Measurements from ENCODE around the gene GPR52.
"Not testable (repeated sequence)": the region's sequence is repeated elsewhere in the genome, so short reads cannot be mapped to it uniquely, and the experiment has no call there.

Gene GPR52, protein sequence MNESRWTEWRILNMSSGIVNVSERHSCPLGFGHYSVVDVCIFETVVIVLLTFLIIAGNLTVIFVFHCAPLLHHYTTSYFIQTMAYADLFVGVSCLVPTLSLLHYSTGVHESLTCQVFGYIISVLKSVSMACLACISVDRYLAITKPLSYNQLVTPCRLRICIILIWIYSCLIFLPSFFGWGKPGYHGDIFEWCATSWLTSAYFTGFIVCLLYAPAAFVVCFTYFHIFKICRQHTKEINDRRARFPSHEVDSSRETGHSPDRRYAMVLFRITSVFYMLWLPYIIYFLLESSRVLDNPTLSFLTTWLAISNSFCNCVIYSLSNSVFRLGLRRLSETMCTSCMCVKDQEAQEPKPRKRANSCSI

DNA sequence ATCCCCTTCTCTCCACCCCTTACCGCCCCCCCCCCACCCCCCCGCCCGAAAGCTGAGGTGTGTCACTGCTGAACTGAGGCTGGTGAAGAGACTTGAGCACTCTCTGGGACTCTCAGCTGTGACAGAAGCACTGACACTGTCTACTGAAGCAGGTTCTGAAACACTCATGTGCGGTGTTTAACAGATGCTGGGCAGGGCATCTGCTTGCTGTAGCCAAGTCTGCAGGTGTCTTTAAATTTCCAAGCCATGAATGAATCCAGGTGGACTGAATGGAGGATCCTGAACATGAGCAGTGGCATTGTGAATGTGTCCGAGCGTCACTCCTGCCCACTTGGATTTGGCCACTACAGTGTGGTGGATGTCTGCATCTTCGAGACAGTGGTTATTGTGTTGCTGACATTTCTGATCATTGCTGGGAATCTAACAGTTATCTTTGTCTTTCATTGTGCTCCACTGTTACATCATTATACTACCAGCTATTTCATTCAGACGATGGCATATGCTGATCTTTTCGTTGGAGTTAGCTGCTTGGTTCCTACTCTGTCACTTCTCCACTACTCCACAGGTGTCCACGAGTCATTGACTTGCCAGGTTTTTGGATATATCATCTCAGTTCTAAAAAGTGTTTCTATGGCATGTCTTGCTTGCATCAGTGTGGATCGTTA, at the start of gene GPR52:
TSS of gene GPR52 (plus strand) at position 99 of the 665 bp plus-strand sequence. CDS start at position 247, 148 bp downstream.
- DNase-seq (ENCODE audit: low read depth in 2 of 2) = no peak

DNA sequence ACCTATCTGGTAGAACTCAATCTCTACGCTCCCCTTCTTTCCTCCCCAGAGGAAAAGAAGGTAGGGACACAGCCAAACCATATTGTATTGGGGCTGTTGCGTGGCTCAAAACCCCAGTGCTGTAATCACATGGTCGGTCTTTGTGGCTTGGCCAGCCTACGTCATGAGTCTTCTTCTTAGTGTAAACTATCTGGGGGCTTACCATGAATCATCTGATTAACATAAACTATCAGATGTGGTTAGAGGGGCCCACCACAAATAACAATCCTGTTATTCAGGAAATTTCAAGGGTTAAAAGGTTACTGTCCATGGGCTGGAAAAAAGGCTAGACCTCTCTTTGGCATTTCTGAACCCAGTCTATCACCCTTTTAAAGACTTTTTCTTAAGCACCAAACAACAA, 49.5 kb upstream of the GPR52 start:
- DNase-seq (ENCODE audit: low read depth in 2 of 2) = no peak

DNA sequence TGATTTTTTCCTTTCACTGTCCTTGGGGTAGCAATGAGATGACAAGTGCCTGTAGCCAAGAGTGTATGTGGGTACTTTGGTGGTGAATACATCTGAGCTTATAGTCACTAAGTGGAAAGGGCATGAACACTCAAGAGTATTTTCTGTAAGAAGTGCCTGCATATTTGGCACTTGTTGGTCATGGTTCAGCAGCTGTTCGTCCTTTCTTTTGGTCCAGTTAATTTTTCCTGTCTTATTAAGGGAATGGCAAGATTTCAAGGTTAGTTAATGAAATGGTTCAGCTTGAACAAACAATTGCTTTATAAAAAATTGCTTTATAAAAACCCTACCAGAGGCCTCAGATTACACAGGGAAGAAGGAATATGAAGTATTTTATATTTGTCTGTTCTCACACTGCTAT, 48.6 kb upstream of the GPR52 start:
- DNase-seq (ENCODE audit: low read depth in 2 of 2) = no peak

DNA sequence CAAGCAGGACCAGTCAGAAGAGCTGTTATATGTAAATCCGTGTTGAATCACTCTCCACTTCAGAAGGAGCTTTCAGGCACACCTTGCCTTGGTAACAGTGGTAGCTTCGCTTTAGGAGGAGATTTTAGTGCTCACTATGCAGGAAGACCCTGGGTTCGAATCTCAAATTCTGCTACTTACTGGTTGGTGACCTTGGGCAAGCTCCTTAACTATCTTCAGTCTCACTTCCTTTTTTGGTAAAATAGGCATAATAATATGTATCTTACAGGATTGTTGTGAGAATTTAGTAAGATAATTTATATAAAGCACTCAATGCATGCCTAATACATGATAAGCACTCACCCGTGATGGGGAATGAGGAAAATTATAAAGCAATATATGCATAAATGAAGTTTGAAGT, 46.7 kb upstream of the GPR52 start:
- DNase-seq (ENCODE audit: low read depth in 2 of 2) = no peak

DNA sequence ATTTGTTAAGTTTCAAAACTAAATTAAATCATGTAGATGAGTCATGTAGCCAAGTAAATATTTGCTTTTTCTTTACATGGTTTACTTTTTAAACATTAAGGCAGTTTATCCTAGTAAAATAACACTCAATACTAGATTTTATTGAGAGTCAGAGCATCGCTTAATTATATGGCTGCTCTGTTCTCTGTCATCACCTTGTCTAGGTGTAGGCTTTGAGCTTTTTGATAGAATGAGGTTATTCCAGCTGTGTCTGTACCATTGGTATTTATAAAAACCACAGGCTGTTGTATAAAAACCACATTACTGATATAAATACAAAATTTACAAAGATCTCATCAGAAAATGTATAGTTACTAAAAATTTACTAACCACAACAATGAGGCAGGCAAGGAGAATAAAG, 42.5 kb upstream of the GPR52 start:
- DNase-seq (ENCODE audit: low read depth in 2 of 2) = no peak

DNA sequence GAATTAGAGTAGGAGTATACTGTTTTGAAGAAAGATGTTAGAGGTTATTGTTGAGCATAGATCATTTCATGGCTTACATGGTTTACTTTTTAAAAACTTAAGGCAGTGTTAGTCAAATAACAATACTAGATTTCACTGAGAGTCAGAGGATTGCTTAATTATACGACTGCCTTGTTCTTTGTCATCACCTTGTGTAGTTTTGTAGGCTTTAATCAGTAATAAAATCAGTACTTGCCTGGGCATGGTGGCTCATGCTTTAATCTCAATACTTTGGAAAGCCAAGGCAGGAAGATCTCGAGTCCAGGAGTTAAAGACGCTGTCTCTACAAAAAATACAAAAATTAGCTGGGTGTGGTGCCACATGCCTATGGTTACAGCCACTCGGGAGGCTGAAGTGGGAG, 41.3 kb upstream of the GPR52 start:
- DNase-seq (ENCODE audit: low read depth in 2 of 2) = no peak

DNA sequence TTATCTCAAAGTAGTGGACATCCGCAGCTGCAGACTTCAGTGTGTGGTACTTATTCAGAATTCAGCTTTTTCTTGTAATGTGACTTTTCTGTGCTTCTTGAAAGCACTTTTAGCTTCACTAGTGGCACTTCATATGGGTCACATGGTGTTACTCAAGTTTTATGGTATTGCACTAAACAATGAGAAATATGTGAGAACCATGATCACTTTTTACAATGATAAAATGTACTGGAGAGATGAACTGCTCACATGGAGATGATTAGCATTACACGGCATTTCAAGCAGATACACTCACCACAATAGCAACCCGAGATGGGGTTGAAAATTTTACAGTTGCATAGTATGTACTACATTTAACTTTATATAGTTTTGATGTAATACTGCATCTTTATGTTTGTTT, 40.1 kb upstream of the GPR52 start:
- DNase-seq (ENCODE audit: low read depth in 2 of 2) = no peak

DNA sequence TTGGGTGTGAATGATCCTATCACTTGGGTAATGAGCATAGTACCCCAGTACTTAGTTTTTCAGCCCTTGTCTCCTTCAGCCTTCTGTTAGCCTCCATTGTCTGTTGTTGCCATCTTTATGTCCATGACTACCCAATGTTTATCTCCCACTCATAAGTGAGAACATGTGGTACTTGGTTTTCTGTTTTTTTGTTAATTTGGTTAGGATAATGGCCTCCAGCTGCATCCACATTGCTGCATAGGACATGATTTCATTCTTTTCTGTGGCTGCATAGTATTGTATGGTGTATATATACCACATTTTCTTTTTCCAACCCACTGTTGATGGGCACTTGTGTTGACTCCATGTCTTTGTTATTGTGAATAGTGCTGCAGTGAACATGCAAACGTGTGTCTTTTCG, 39.6 kb upstream of the GPR52 start:
- DNase-seq (ENCODE audit: low read depth in 2 of 2) = no peak

DNA sequence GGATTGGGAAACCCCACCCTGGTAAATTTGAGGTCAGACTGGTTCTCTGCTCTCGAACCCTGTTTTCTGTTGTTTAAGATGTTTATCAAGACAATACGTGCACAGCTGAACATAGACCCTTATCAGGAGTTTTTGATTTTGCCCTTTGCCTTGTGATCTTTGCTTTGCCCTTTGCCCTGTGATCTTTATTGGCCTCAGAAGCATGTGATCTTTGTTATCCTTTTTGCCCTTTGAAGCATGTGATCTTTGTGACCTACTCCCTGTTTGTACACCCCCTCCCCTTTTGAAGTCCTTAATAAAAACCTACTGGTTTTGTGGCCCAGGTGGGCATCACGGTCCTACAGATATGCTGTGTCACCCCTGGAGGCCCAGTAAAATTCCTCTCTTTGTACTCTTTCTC, 38.0 kb upstream of the GPR52 start:
- not testable (repeated sequence) for DNase-seq (ENCODE audit: low read depth in 2 of 2)

DNA sequence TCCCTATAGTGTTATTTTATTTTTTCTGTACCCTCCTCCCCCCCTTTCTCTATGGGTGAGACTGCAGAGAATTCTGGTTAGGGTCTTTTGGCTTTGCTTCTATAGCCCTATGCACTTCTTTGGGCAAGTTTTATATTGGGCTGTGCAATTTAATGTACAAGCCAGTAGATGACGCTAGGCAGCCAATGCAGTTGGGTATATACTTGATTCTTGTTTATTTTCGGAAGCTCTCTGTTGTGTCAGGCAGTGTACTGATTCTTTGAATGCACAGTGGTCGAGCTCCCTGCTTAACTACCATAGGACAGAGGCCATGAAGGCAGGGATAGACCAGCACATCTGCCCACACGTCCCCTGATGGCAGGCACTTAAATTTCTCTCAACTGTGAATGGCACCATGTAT, 34.1 kb upstream of the GPR52 start:
- no peak for DNase-seq (ENCODE audit: low read depth in 2 of 2)

DNA sequence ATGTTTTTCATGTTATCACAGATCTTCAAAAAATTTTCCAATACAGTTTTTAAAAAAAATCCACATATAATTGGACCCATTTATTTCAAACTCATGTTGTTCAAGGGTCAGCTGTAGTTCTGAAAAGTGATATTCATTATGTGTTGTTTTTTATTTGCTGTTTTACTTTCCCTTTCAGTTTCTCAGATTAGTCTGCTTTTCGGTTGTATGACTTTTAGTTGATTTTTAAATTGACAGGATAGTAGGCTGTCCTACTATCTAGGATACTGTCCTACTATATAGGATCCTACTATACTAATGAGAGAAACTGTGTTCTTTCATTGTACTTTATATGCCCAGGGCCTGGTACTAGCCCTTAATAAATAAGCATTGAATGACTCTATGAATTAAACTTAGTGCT, 33.6 kb upstream of the GPR52 start:
- DNase-seq (ENCODE audit: low read depth in 2 of 2) = no peak

DNA sequence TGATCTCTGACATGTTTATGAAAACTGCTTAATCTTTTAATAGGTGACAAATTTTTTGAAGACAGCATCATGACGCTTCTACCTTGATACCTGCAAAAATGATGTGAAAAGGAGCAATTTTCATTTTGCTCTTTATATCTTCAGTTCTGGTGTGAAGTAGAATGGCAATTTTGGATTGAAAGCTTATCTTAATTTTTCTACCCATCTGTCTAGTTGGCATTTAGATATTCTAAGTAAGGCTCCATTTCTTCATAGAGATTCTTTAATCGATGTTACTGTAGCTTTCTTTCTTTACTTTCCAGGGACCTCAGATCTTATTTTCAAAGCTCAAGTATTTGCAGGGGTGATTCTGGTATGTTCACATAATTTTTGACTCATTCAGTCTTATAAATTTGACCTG, 32.3 kb upstream of the GPR52 start:
- no peak for DNase-seq (ENCODE audit: low read depth in 2 of 2)

DNA sequence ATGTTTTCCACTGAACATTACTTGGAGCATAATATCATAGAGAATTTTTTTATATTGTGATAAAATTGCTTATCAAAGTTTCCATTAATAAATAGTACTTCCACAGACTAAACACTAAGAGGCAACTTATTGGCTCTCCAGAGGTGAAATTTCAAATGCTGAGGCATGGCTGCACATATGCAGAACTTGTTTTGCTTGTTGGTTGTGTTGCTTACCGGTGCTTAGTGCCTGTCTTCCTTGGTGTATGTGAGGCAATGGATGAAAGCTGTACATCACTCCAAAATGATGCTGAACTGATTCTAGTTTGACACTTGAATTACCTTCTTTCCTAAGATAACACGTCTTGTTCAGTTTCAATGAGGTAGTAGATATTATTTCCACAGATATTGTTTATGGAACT, 29.8 kb upstream of the GPR52 start:
- no peak for DNase-seq (ENCODE audit: low read depth in 2 of 2)

DNA sequence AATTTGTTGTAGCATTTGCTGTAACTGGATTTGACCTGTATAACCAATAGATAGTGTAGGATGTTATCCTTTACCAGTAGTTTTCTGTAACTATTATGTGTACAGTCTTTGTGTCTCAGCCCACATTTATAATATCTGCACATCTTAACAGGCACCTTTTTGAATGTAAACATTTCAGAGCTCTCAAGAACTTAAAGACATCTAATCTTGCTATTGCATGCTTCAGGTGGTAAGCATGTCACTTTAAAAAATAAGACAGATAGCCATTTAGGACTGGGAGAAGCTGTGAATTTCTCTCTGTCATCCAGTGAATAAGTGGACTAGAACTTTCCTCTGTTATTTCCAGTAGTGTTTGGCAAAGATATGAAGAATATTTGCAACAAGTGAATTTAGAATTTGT, 22.6 kb upstream of the GPR52 start:
- DNase-seq (ENCODE audit: low read depth in 2 of 2) = no peak

DNA sequence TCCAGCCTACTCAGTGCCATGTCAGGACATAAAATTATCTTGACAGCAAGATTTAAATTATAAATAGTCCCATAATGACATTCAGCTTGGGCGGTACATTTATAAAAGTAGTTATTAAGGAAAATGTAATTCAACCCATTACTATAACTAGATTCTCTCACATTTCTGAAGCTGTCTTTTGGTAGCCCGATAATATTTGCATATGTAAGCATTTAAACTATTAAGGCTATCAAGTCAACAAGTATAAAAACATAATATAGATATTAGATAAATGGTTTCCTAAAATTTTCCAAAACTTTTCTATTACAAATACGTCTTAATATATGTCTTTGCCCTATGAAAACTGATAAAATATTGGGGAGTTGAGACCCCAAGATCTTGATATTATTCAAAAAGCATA, 21.6 kb upstream of the GPR52 start:
- DNase-seq (ENCODE audit: low read depth in 2 of 2) = no peak

DNA sequence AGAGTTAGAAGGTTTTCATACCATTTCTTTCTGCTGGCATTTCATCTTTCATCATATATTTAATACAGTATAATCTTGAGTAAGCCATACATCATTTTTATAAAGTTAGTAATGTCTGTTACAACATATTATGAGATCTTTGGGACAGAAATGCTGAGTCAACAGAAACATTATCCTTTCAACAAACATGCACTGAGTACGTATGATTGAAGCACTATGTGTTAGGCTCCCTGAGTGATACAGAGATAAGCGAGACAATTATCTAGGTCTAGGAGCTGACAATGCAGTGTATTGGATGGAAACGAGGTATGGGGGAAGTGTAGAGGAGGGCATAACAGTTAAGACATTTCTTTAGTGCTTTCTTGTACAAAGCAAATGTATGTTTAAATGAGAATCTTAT, 19.7 kb upstream of the GPR52 start:
- no peak for DNase-seq (ENCODE audit: low read depth in 2 of 2)

DNA sequence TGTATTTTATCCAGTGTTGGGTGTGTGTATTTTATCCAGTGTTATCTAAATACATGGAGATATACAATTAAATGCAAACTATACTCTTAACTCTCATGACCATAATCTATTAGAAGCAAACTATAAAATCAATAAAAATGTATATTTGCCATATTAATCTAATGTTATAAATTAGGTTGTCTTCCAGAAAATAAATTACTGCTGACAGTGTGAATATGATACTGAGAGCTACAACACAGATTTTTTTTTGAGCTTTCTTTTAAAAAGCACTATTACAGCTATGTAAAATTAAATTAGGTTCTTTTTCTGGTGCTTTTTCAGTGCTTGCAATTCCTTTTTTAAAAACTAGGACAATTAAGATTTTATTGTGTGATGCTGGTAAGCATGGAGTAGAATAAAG, 19.0 kb upstream of the GPR52 start:
- DNase-seq (ENCODE audit: low read depth in 2 of 2) = no peak

DNA sequence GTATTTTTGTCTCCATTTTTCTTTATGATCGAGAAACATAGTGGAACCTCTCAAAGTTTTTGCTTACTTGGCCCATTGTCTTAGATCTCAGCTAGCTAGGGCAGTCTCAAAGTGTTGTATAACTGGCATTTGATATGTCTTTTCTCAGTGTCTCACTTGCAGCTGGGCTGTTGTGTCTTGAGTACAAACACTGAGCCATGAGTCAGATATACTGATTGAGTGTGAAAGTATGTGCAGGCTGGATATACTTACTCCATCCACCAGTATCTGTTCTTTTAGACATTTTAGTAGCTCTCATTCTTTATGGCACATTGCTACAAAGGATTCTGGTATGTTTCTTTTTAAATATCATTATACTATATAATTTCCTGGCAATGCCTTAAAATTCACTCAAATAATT, 14.3 kb upstream of the GPR52 start:
- no peak for DNase-seq (ENCODE audit: low read depth in 2 of 2)

DNA sequence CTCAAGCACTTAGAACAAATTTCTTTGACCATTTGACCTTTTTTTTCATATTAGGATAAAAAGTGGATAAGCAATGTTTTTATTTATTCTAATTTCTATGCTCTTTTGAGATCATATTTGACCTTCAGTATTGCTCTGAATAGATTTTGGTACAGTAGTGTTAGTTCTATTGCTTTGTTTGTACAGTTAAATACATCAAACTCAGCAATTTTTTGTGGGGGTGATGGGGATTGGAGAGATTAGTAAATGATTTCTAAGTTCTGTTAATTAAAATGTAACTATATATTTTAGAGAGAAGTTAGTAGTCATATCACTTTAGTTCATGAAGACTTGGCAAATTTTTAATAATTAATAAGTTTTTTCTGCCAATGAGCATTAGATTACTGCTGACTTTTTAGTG, 2.4 kb upstream of the GPR52 start:
- no peak for DNase-seq (ENCODE audit: low read depth in 2 of 2)

DNA sequence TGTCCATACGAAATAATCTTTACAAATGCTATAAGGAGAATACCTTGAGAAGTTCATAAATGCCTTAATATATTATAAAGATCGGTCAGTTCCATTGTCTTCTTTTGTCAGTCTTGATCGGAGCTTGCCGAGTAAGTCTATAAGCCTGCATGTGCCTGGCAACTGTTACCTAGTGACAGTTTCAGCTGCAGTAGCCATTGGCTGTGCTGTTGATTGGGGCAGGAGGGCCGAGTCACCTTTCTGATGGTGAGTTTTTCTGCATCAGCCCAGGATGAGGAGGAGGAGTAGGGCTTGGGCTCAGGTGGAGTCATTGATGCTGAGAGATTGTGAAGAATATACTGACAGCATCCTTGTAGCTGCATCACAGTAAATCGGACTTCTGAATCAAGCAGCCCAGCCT, 1.9 kb upstream of the GPR52 start:
- no peak for DNase-seq (ENCODE audit: low read depth in 2 of 2)

DNA sequence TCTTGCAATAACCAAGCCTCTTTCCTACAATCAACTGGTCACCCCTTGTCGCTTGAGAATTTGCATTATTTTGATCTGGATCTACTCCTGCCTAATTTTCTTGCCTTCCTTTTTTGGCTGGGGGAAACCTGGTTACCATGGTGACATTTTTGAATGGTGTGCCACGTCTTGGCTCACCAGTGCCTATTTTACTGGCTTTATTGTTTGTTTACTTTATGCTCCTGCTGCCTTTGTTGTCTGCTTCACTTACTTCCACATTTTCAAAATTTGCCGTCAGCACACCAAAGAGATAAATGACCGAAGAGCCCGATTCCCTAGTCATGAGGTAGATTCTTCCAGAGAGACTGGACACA, 743 bp downstream of the GPR52 start:
- DNase-seq (ENCODE audit: low read depth in 2 of 2) = no peak

DNA sequence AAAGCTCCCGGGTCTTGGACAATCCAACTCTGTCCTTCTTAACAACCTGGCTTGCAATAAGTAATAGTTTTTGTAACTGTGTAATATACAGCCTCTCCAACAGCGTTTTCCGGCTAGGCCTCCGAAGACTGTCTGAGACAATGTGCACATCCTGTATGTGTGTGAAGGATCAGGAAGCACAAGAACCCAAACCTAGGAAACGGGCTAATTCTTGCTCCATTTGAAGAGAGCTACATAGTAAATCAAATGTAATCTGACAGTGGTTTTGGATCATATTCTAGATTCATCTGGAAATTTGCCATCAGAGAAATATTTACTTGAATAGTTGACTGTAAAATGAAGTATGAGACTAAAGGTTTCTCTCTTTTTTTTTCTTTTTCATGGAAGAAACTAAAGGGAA, 1.2 kb downstream of the GPR52 start:
- DNase-seq (ENCODE audit: low read depth in 2 of 2) = no peak

DNA sequence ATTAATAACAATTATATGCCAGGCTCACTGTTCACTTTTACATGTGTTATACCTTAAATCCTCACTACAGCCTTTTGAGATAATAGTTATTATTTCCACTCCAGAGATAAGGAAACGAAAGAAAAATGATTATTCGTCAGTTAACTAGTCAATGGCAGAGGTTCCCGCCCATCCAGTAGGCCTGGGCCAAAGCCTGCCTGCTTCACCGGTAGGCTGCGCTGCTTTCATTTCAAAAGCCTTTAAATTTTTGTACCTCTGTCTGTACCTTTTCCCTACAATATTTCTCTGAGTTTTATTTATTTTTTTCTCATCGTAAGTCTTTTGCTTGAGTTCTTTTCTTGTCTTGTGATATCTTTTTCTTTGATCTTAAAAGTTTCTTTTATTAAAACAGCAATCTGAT, 3.6 kb downstream of the GPR52 start:
- DNase-seq (ENCODE audit: low read depth in 2 of 2) = no peak

DNA sequence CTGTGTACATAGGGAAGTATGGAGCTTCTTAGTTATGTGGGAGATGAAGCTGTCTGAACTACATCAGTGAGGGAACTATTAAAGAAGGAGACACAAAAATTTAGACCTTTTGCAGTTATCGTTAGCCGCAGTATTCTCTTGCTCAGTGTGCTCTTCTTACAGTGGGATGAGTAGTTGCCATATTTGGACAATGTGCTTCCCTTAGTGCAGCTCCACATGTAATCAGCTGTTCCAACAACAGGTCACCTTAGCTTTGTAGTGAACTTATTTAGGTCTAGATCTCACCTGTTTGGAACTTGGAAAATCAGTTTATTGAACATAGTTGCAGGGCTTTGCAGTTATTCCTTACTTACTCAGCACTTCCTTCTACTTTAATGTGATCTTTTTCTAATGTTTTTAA, 18.1 kb downstream of the GPR52 start:
- DNase-seq (ENCODE audit: low read depth in 2 of 2) = no peak

Data from activated CD4-positive, alpha-beta T cell treated with anti-CD3 and anti-CD28 coated beads for 24 hours (primary cell).